Osteocyte (in vitro differentiated cells): Measurements from ENCODE around the gene PARG. TPM values are rescaled to one million over a fixed set of nuclear protein-coding genes. Genes with fewer than 3 reads are reported as not detected.
"Not testable (repeated sequence)": the region's sequence is repeated elsewhere in the genome, so short reads cannot be mapped to it uniquely, and the experiment has no call there.

Source experiments
- DNase-seq: peaks from one replicate; pipeline ENCODE4 v3.0.0; 2021; ENCODE audit warnings: mixed read lengths; ENCODE audit not compliant: unreplicated experiment; ENCODE audit errors: extremely low spot score
- H3K27ac Mint-ChIP-seq: one replicate; pipeline ENCODE4 v1.8.0; 2021; ENCODE audit warnings: mild to moderate bottlenecking, mixed read lengths; ENCODE audit not compliant: unreplicated experiment
- H3K27me3 Mint-ChIP-seq: one replicate; pipeline ENCODE4 v1.8.0; 2021; ENCODE audit warnings: mixed read lengths; ENCODE audit not compliant: unreplicated experiment
- H3K36me3 Mint-ChIP-seq: one replicate; pipeline ENCODE4 v1.8.0; 2021; ENCODE audit warnings: mixed read lengths; ENCODE audit not compliant: unreplicated experiment
- H3K4me1 Mint-ChIP-seq: one replicate; pipeline ENCODE4 v1.8.0; 2021; ENCODE audit warnings: mixed read lengths; ENCODE audit not compliant: unreplicated experiment
- H3K4me3 Mint-ChIP-seq: one replicate; pipeline ENCODE4 v1.8.0; 2021; ENCODE audit warnings: mild to moderate bottlenecking, moderate library complexity, mixed read lengths; ENCODE audit not compliant: unreplicated experiment
- H3K9me3 Mint-ChIP-seq: one replicate; pipeline ENCODE4 v1.8.0; 2021; ENCODE audit warnings: mixed read lengths; ENCODE audit not compliant: unreplicated experiment
- total RNA-seq: library from RNA; stranded (reverse); gene quantifications from 2 replicates; pipeline ENCODE4 v1.2.1, GENCODE V29; 2021
- TF ChIP-seq, protein P1 (sequence below): fragments of 200-600 bp; sonication (generic); IDR thresholded peaks from 2 replicates; pipeline ENCODE4 v1.5.0; 2021; ENCODE audit warnings: antibody characterized with exemption, mild to moderate bottlenecking, moderate library complexity

Gene PARG
- total RNA-seq, 1 donor from 2014 or later: 30.7 TPM

- H3K4me1 Mint-ChIP-seq, H3K27me3 Mint-ChIP-seq, DNase-seq, H3K9me3 Mint-ChIP-seq, H3K4me3 Mint-ChIP-seq, H3K27ac Mint-ChIP-seq: not testable (repeated sequence)
- TF ChIP-seq, protein P1, sequence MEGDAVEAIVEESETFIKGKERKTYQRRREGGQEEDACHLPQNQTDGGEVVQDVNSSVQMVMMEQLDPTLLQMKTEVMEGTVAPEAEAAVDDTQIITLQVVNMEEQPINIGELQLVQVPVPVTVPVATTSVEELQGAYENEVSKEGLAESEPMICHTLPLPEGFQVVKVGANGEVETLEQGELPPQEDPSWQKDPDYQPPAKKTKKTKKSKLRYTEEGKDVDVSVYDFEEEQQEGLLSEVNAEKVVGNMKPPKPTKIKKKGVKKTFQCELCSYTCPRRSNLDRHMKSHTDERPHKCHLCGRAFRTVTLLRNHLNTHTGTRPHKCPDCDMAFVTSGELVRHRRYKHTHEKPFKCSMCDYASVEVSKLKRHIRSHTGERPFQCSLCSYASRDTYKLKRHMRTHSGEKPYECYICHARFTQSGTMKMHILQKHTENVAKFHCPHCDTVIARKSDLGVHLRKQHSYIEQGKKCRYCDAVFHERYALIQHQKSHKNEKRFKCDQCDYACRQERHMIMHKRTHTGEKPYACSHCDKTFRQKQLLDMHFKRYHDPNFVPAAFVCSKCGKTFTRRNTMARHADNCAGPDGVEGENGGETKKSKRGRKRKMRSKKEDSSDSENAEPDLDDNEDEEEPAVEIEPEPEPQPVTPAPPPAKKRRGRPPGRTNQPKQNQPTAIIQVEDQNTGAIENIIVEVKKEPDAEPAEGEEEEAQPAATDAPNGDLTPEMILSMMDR: peak; percentile 39
- peaks cover 13% of the 10 kb centered on the region for H3K36me3 Mint-ChIP-seq
Measured at GRCh38 chr10:49890025-49890424, 51.8 kb downstream of the PARG start.

- H3K27ac Mint-ChIP-seq, H3K4me1 Mint-ChIP-seq, DNase-seq: not testable (repeated sequence)
Measured at GRCh38 chr10:49884739-49885331, 57.0 kb downstream of the PARG start.

GRCh38 chr10:49883852-49884251 lies 58.0 kb downstream of the PARG start:
- H3K36me3 Mint-ChIP-seq: peaks cover 12% of the 10 kb centered on the region
- H3K4me1 Mint-ChIP-seq, H3K27ac Mint-ChIP-seq, DNase-seq, H3K27me3 Mint-ChIP-seq, H3K9me3 Mint-ChIP-seq, H3K4me3 Mint-ChIP-seq: not testable (repeated sequence)

More at GRCh38 chr10:49884739-49885331, 57.0 kb downstream of the PARG start:
- H3K4me3 Mint-ChIP-seq, H3K27me3 Mint-ChIP-seq, H3K9me3 Mint-ChIP-seq: not testable (repeated sequence)
- peaks cover 13% of the 10 kb centered on the region for H3K36me3 Mint-ChIP-seq

DNA sequence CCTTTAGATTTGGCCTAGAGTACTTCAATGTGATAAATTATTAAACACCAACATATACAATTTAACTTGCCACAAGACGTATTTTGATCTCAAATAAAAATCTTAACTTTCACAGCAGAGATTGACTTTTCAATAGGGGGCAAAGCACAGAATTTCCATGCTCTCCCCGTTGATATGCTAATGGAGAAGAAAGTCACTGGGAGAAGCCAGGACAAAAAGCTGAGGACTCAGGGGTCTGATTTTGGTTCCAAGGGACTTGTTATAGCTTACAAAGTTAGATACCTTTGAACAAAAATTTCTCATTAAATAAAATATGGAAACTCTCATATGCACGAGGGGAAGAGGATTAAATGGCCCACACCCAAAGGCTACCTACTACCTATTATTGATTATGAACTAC lies 59.5 kb downstream of the PARG start:
- peaks cover 14% of the 10 kb centered on the region for H3K36me3 Mint-ChIP-seq
- not testable (repeated sequence) for DNase-seq, H3K27me3 Mint-ChIP-seq, H3K9me3 Mint-ChIP-seq, H3K4me3 Mint-ChIP-seq, H3K4me1 Mint-ChIP-seq, H3K27ac Mint-ChIP-seq

DNA sequence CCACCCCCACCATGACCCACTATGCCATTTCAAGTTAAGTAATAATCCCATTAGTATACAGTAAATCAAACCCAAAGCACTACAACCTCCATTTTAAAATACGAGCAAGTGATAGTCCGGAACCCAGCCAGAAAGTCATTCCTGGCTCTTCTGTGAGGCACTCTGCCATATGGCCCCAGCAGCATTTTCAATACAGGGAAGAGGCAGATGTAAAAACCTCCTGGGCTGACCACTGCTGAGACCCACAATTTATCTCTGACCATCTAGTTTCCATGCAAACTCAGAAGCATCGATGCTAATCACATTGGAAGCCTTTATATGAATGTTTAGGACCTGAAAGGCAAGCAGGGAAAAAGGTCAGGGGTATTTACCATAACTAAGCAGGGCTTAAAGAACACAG lies 69.1 kb downstream of the PARG start:
- H3K27ac Mint-ChIP-seq, H3K36me3 Mint-ChIP-seq, H3K27me3 Mint-ChIP-seq, H3K4me1 Mint-ChIP-seq, H3K4me3 Mint-ChIP-seq, H3K9me3 Mint-ChIP-seq, DNase-seq: not testable (repeated sequence)

DNA sequence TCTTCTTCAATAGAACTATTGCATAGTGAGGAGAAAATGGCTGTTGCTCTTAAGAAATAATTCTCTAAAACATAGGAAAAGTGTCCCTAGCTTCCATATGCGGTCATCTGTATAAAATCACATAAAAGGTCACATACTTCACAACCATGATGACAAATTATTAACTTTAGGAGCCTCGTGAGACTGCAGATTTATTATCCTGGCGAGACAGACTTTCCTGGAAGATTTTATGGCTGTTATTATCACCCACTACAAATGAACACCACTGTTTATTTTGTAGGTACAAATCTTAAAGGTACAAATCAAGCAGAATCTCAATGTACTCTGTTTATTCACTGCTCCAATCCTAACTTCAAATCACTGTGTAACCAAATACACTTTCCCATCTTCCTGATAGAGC lies 70.4 kb downstream of the PARG start:
- H3K4me3 Mint-ChIP-seq, H3K9me3 Mint-ChIP-seq, H3K27ac Mint-ChIP-seq, H3K36me3 Mint-ChIP-seq, DNase-seq, H3K4me1 Mint-ChIP-seq, H3K27me3 Mint-ChIP-seq: not testable (repeated sequence)

GRCh38 chr10:49859933-49860332 lies 81.9 kb downstream of the PARG start:
- not testable (repeated sequence) for H3K27ac Mint-ChIP-seq, H3K4me3 Mint-ChIP-seq, H3K36me3 Mint-ChIP-seq, H3K27me3 Mint-ChIP-seq, DNase-seq, H3K9me3 Mint-ChIP-seq, H3K4me1 Mint-ChIP-seq

DNA sequence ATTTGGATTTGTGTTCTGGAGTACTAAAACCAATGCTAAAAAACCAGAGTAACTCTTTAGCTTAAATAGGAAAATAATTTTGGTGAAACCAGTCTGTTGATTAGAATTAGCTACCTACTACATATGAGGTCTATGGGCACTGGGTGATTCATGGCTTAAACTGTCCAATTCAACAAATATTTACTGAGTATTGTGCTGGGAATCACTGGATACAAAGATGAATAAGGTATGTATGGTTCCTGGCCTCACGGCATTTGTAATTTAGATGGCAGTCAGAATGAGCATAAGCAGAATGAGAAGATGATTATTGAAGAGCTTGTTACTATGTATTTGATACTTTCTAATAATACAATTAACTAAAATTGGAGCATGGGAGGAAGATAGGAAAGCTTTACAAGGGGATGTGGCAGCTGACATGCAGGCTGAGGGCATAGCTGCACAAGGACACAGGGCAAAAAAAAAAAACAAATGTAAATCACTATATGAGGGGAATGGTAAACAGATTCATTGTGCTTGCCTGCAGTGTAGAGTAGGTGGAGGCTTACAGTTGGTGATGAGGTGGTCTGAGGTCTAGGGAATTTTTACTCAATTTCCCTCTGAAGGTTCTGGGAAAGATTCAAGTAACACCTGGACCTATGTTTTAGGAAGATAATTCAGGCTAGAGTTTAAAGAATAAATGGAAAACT lies 83.0 kb downstream of the PARG start:
- not testable (repeated sequence) for H3K4me3 Mint-ChIP-seq, H3K4me1 Mint-ChIP-seq, H3K27me3 Mint-ChIP-seq, DNase-seq, H3K9me3 Mint-ChIP-seq, H3K27ac Mint-ChIP-seq, H3K36me3 Mint-ChIP-seq

DNA sequence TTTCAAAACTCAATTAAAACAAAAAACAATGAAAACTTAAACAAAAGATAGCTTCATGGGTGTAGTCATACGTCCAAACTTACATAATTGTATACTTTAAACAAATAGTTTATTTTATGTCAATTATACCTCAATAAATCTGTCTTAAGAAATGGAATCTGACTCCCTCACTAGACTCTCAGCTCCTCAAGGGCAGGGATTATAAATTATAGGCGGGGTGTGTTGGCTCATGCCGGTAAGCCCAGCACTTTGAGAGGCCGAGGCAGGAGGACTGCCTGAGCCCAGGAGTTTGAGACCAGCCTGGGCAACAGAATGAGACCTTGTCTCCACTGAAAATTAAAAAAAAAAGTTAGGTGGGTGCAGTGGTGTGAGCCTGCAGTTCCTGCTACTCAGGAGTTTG lies 92.3 kb downstream of the PARG start:
- H3K27ac Mint-ChIP-seq, H3K36me3 Mint-ChIP-seq, DNase-seq, H3K9me3 Mint-ChIP-seq, H3K4me3 Mint-ChIP-seq, H3K27me3 Mint-ChIP-seq: not testable (repeated sequence)
- H3K4me1 Mint-ChIP-seq: peaks cover 15% of the 10 kb centered on the region
